Measurements from ENCODE around the gene KCTD20.

- TF ChIP-seq CTCF (conservative IDR thresholded peaks at IDR 0.05; ENCODE audit: low read length) (no peak), EZH2phosphoT487 (IDR thresholded peaks at IDR 0.05; ENCODE audit: borderline replicate concordance) (no peak)
Observed at GRCh38 chr6:36419310-36419709, 23.5 kb upstream of the KCTD20 start.
